Measurements from ENCODE around the gene SP140L.

SP140L gene

GRCh38 chr2:230447036-230447435, 120.0 kb downstream of the SP140L start:
- no peak overlapping the region for H3K27ac ChIP-seq (ENCODE audit: low read depth, low read length)
- no peaks in the 10 kb centered on the region for H4K20me1 ChIP-seq (ENCODE audit: control insufficient read depth, insufficient read depth, low read depth, low read length)
- H3K4me1 ChIP-seq (ENCODE audit: control insufficient read depth, low read length) = peaks cover 31% of the 10 kb centered on the region
- no peaks in the 10 kb centered on the region for H3K27me3 ChIP-seq (ENCODE audit: control insufficient read depth, low read length)
- peak overlapping the region; percentile 68; the same call in 1 of the 2 replicates for H3K4me2 ChIP-seq (ENCODE audit: low read length)
- H3K9me3 ChIP-seq (ENCODE audit: control insufficient read depth, insufficient read depth, low read length) = no peaks in the 10 kb centered on the region
- peaks cover 51% of the 10 kb centered on the region for H3K36me3 ChIP-seq (ENCODE audit: control insufficient read depth, low read length)
- H3K79me2 ChIP-seq (ENCODE audit: control insufficient read depth, low read length) = no peaks in the 10 kb centered on the region
- H3F3A ChIP-seq (ENCODE audit: control insufficient read depth, insufficient read depth) = no peaks in the 10 kb centered on the region
- no peaks in the 10 kb centered on the region for H3K9me2 ChIP-seq (replicated peaks; ENCODE audit: control insufficient read depth, low read length)
- no peak overlapping the region for H3K4me3 ChIP-seq (ENCODE audit: low read length)
- TF ChIP-seq, protein P1, sequence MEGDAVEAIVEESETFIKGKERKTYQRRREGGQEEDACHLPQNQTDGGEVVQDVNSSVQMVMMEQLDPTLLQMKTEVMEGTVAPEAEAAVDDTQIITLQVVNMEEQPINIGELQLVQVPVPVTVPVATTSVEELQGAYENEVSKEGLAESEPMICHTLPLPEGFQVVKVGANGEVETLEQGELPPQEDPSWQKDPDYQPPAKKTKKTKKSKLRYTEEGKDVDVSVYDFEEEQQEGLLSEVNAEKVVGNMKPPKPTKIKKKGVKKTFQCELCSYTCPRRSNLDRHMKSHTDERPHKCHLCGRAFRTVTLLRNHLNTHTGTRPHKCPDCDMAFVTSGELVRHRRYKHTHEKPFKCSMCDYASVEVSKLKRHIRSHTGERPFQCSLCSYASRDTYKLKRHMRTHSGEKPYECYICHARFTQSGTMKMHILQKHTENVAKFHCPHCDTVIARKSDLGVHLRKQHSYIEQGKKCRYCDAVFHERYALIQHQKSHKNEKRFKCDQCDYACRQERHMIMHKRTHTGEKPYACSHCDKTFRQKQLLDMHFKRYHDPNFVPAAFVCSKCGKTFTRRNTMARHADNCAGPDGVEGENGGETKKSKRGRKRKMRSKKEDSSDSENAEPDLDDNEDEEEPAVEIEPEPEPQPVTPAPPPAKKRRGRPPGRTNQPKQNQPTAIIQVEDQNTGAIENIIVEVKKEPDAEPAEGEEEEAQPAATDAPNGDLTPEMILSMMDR (IDR thresholded peaks at IDR 0.05; ENCODE audit: low read depth, low read length, poor library complexity, severe bottlenecking) = no peak
- TF ChIP-seq EZH2phosphoT487 (IDR thresholded peaks at IDR 0.05; ENCODE audit: borderline replicate concordance, low read length) = no peak

GRCh38 chr2:230447455-230448451, 120.8 kb downstream of the SP140L start:
- Histone ChIP-seq H3K4me3 (ENCODE audit: low read length) (peak overlapping the region; percentile 34), H3K36me3 (ENCODE audit: control insufficient read depth, low read length) (peaks cover 51% of the 10 kb centered on the region), H3K27ac (ENCODE audit: low read depth, low read length) (peak overlapping the region; percentile 59), H3K9me3 (ENCODE audit: control insufficient read depth, insufficient read depth, low read length) (no peaks in the 10 kb centered on the region), H3K9me2 (replicated peaks; ENCODE audit: control insufficient read depth, low read length) (no peaks in the 10 kb centered on the region), H3K27me3 (ENCODE audit: control insufficient read depth, low read length) (no peaks in the 10 kb centered on the region), H3K79me2 (ENCODE audit: control insufficient read depth, low read length) (no peaks in the 10 kb centered on the region), H3K4me1 (ENCODE audit: control insufficient read depth, low read length) (peaks cover 31% of the 10 kb centered on the region), H3K4me2 (ENCODE audit: low read length) (peak overlapping the region; percentile 68), H4K20me1 (ENCODE audit: control insufficient read depth, insufficient read depth, low read depth, low read length) (no peaks in the 10 kb centered on the region), H3F3A (ENCODE audit: control insufficient read depth, insufficient read depth) (no peaks in the 10 kb centered on the region)
- TF ChIP-seq, protein P1 (IDR thresholded peaks at IDR 0.05; ENCODE audit: low read depth, low read length, poor library complexity, severe bottlenecking) = no peak
- TF ChIP-seq EZH2phosphoT487 (IDR thresholded peaks at IDR 0.05; ENCODE audit: borderline replicate concordance, low read length) = no peak

- H3K4me3 ChIP-seq (ENCODE audit: low read length) = no peak overlapping the region
- H3K27ac ChIP-seq (ENCODE audit: low read depth, low read length) = no peak overlapping the region
- H3K4me1 ChIP-seq (ENCODE audit: control insufficient read depth, low read length) = peaks cover 31% of the 10 kb centered on the region
- H3K27me3 ChIP-seq (ENCODE audit: control insufficient read depth, low read length) = no peaks in the 10 kb centered on the region
- H3K79me2 ChIP-seq (ENCODE audit: control insufficient read depth, low read length) = no peaks in the 10 kb centered on the region
- peaks cover 61% of the 10 kb centered on the region for H3K36me3 ChIP-seq (ENCODE audit: control insufficient read depth, low read length)
- 0 out of 2 replicates have a peak, but pooled peaks cover 5% of the 10 kb centered on the region for H3K9me3 ChIP-seq (ENCODE audit: control insufficient read depth, insufficient read depth, low read length)
- H3K9me2 ChIP-seq (replicated peaks; ENCODE audit: control insufficient read depth, low read length) = no peaks in the 10 kb centered on the region
- H3K4me2 ChIP-seq (ENCODE audit: low read length) = no peak overlapping the region
- no peaks in the 10 kb centered on the region for H3F3A ChIP-seq (ENCODE audit: control insufficient read depth, insufficient read depth)
- TF ChIP-seq, protein P1 (IDR thresholded peaks at IDR 0.05; ENCODE audit: low read depth, low read length, poor library complexity, severe bottlenecking) = no peak
- TF ChIP-seq EZH2phosphoT487 (IDR thresholded peaks at IDR 0.05; ENCODE audit: borderline replicate concordance, low read length) = no peak
- H4K20me1 ChIP-seq (ENCODE audit: control insufficient read depth, insufficient read depth, low read depth, low read length) = no peaks in the 10 kb centered on the region
These were observed 123.0 kb downstream of the SP140L start for GRCh38 chr2:230449901-230450467.
